GDM1 (cell line): Measurements from ENCODE around the gene FAM83C.

ENCODE experiments used
- DNase-seq: peaks from one replicate; lab custom pipeline; 2025; lab: John Stamatoyannopoulos, UW

Gene FAM83C

DNA sequence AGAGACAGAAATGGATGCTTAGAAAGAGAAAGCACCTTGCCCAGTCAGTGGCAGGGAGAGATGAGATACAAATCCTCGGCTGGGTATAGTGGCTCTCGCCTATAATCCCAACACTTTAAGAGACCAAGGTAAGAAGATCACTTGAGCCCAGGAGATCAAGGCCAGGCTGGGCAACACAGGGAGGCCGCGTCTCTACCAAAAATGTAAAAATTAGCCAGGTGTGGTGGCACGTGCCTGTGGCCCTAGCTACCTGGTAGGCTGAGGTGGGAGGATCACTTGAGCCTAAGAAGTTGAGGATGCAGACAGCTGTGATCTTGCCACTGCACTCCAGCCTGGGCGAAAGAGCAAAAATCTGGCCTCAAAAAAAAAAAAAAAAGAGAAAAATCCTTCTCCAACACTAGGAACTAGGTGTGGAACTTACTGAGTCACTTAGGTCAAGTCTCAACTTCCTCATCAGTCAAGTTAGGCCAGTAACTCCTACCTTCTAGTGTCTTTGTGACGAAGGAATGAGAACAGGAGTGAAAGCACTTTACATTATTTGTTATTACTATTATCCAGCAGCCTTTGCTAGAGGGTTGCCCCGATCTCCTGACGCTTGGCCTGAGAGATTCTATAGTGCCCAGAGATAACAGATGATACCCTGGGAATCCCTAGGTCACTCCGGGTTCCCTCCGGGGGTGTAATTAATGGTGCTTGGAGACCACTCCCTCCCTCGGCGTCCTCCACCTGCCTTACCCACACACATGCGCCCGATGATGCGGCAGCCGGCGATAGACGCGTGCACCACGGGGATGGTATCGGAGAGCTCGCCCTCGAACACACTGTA, 8.6 kb downstream of the FAM83C start:
- no peak for DNase-seq

GRCh38 chr20:35281506-35282101, 10.6 kb downstream of the FAM83C start:
- no peak for DNase-seq

DNA sequence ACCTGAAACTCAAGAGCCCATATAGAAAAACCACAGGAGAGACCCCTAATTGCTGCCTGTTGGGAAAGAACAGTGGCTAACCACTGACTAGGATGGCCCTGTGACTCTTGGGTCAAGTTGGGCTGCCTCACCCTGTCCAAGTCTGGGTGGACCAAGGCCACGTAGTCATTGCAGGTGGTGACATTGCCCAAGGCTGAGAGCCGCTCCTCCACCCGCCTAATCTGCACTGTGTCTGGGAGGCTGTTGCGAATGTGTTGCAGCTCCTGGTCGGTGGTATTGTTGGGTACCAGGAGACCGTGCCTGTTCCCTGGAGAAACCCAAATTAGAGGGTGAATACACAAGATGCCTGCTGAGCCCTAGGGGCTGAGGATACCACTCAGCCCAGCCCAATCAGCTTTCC, 11.7 kb downstream of the FAM83C start:
- DNase-seq: no peak

DNA sequence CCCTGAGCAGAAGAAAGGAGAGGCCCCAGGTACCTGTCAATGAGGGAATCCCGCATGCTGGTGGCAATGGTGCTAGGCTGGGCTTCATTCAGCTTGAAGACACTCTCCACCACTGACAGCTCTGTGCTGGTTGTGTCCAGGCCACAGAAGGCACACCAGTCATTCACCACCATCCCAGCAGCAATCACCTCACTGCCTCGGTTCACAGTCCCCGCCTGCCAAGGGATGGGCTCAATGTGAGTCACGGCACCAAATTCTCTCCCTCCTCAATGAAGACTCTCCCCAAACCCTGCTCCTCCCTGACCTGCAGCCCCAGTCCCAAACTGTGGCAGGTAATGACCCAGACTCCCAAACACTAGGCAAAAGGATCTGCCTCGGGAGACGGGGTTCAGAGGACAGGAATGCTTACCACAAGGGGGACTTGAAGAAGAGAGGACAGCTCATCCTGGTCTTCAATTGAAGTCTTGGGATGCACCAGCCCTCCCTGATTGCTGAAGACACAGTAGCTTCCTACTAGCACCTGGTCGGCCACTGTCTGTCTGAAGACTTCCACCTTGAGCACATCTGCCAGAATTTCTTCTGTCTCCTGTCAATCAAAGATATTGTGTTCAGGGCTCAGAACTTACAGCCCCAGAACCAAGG, 12.6 kb downstream of the FAM83C start:
- no peak for DNase-seq

GRCh38 chr20:35279040-35279439, 13.2 kb downstream of the FAM83C start:
- DNase-seq: no peak

DNA sequence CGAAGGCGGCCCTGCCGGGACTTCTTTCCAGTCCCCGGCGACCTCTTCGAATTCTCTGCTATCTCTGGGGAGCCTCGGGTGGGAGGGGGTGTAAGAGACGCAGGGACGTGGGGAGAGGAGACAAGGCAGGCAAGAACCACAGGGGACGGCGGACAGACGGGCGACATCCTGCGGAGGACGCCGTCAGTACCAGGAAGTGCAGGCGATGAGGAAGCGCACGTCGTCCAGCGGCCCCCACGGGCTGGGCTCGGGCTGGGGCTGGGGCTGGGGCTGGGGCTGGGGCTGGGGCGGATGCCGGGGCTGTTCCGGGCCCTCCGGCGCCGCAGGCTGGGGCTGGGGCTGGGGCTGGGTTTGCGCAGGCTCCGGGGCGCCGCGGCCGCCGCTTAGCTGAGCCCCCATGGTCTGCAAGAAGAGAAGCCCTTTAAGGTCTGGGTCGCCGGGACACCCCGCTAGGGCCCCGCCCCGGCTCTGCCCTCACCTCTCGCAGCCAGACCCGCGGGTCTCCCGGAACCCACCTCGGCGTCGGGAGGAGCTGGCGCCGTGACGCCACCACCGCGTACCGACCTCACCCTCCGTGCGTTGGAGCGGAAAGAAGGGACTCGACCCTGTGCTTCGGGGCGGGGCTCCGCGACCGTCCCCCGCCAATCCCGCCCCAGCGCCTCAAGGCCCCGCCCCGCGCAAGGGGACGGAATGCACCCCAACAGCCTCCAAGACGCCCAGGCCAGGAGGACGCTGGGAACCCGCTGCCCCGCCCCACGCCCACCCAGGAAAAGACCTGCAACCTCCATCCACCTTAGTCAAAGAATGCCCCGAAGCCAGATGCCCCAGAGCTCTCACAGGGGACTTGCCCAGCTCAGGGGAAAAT, 14.5 kb downstream of the FAM83C start, which contains the start of gene MMP24OS:
Gene MMP24OS (minus strand): TSS at position 592 of the 865 bp plus-strand sequence. CDS start 193 bp downstream, at position 399.
- peak; percentile 90 for DNase-seq

DNA sequence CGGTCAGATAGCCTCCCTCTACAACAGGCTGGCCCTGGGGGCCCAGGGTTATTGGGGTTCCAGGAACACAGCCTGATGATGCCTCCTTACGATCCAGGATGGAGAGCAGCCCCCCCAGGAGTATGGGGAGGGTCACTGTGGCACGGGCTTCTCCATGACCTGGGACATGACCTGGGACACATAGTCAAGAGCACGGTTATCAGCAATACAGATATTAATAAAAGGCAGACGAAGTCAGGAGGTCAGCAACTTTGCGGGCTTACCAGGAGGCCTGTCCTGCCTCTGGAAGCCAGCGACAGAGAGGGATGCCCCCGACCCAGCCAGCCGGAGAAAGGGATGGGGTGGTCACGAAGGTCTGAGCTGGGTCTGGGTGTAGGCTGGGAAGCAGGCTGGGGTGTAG, 15.1 kb downstream of the FAM83C start:
- no peak for DNase-seq

GRCh38 chr20:35276408-35276807, 15.8 kb downstream of the FAM83C start:
- DNase-seq: no peak

DNA sequence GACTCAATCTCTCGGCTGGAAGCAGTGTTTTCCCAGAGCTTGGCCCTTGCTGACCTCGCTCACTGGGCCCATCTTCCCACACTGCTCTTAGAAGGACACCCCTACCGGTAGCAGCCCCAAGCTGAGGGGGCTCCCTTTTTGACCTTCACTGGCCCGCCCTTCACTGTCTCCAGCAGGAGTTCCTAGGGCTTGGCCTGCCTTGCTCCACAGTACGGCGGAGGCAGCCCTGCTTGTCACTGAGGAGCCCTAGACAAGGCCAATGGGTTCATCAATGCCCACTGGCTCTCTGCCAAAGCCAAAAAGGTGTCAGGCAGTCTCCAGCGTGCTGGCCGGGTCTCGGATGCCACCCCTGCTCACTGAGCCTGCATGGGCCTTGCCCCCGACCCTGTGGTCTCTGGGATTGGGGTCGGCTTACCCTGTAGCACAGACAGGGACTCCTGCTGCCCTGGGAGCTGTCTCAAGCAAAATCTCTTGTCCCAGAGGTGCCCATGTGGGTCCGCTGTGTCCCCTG, 16.4 kb downstream of the FAM83C start:
- no peak for DNase-seq

DNA sequence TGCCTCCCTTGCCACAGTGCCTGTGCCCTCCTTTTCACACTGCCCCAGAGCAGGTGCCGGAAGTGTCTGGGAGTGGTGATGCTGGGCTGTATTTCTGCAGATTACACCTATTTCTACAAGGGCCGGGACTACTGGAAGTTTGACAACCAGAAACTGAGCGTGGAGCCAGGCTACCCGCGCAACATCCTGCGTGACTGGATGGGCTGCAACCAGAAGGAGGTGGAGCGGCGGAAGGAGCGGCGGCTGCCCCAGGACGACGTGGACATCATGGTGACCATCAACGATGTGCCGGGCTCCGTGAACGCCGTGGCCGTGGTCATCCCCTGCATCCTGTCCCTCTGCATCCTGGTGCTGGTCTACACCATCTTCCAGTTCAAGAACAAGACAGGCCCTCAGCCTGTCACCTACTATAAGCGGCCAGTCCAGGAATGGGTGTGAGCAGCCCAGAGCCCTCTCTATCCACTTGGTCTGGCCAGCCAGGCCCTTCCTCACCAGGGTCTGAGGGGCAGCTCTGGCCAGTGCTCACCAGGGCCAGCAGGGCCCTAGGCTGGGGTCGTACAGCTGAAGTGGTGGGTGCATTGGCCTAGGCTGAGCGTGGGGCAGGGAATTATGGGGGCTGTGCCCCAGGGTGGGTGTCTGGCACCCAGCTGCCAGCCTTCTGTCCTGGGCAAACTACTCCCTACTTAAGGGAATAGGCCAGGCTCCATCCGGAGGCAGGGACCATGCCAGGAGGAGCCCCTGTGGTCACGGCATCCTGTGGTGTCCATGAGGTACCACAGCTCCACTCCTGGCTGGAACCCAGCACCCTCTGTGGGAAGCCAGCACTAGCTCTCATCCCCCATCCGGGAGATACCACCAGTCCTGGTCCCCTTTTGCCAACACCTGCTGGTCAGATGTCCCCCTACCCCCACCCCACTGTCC, 17.8 kb downstream of the FAM83C start:
- DNase-seq: no peak

GRCh38 chr20:35273449-35274171, 18.6 kb downstream of the FAM83C start:
- no peak for DNase-seq

- DNase-seq: no peak
These were observed 20.3 kb downstream of the FAM83C start for GRCh38 chr20:35271904-35272303.

DNA sequence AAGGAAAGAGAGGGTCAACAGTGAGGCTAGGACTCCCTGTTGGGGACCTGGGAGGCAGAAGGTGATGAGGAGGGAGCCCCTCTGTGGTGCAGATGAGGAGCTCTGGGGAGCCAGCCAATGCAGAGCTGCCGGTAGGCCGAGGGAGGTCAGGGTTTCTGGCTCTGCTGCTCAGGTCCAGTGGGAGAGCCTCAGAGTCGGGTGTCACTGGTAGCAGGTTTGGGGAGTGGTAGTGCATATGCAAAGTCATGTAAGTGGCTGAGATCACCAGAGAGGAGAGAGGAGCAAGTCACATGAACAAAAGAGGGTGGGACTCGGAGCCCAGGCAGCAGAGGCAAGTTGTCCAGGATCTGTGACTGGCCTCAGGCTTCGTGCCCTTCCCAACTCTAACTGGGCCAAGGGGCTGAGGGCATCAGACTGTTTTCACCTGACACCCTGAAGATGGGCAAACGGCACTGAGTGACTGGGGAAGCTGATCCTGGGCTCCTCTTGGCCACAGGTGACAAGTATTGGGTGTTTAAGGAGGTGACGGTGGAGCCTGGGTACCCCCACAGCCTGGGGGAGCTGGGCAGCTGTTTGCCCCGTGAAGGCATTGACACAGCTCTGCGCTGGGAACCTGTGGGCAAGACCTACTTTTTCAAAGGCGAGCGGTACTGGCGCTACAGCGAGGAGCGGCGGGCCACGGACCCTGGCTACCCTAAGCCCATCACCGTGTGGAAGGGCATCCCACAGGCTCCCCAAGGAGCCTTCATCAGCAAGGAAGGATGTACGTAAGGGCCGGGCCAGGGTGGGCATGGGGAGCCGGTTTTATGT, 20.9 kb downstream of the FAM83C start:
- DNase-seq: no peak

DNA sequence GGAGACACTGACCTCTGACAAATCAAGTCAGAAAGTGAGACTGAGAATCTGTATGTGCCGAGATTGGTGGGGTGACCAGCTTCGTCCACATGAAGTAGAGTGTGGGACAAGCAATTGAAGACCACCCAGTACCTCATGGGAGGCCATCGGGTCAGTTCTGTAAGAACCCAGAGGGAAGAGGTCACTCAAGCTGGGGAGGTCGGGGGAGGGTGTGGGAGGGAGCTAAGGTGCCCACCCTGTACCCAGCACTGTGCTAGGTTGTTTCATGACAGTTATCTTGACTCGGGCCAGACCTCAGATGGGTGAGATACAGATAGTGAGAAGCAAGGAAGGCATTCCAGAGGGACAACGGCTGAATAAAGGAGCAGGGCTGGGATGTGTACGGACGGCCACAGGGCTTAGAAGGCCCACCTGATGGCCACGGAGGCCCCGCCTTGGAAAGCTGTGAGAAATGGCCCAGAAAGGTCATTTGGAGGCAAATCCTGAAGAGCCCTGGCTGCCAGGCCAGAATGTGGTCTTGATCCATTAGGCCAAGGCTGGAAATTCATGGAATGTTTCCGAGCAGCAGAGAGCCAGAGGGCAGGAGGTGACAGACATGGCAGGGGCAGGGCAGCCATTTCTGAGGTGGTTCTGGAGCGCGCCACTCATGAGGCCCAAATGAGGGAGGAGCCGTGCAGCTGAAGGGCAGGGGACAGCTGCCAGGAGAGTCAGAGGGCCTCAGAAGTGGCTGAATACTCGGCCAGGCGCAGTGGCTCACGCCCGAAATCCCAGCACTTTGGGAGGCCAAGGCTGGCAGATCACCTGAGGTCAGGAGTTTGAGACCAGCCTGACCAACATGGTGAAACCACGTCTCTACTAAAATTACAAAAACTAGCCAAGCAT, 22.0 kb downstream of the FAM83C start:
- DNase-seq: no peak

GRCh38 chr20:35269055-35269781, 23.0 kb downstream of the FAM83C start:
- peak; percentile 23 for DNase-seq

DNA sequence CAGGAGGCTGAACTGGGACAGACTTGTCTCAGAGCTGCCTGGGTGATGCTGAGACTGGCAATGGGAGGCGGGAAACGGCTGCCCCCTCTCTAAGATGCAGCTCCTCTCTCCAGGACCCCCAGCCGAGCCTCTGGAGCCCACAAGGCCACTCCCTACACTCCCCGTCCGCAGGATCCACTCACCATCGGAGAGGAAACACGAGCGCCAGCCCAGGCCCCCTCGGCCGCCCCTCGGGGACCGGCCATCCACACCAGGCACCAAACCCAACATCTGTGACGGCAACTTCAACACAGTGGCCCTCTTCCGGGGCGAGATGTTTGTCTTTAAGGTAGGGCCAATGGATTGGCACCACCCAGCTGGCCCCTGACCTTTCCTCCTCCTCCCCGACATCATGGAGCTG, 25.1 kb downstream of the FAM83C start:
- DNase-seq: no peak

DNA sequence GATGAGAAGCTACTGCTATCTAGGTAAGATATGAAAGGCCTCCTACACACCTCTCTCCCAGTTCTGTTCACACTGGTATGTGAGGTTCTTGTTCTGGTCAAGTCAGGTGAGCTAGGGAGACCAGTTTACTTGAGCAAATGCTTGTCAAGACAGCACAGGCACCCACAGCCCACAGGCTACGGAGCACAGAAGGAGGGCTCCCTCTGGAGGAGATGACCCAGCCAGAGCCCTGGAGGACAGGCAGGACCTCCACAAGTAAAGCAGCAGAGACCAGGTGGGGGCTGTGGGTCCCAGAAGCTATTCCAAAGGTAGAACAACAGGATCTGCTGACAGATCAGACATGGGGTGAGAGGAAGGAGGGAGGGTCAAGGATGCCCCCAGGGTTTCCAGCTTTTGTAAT, 27.5 kb downstream of the FAM83C start:
- no peak for DNase-seq
